Muscle layer of colon (tissue), 2 donors: ENCODE data around the gene ARAP1.

Experiments
- H3K27ac ChIP-seq: one replicate; pipeline ENCODE4 v1.7.0; 2013; ENCODE audit warnings: low read depth, mild to moderate bottlenecking, low read length, moderate library complexity
- H3K27me3 ChIP-seq, 2 donors: one replicate each; pipeline ENCODE4 v1.7.0; 2013; ENCODE audit warnings: low read length in 2 of 2, mild to moderate bottlenecking in 2 of 2; ENCODE audit not compliant: insufficient read depth in 2 of 2, control insufficient read depth in 1 of 2
- H3K36me3 ChIP-seq: one replicate; pipeline ENCODE4 v1.7.0; 2013; ENCODE audit warnings: mild to moderate bottlenecking, low read length; ENCODE audit not compliant: insufficient read depth
- H3K4me1 ChIP-seq: one replicate; pipeline ENCODE4 v1.7.0; 2013; ENCODE audit warnings: mild to moderate bottlenecking, low read length; ENCODE audit not compliant: insufficient read depth
- H3K4me3 ChIP-seq, 2 donors: one replicate each; pipeline ENCODE4 v1.7.0; 2013; ENCODE audit warnings: low read length in 2 of 2, low read depth in 1 of 2, mild to moderate bottlenecking in 1 of 2, moderate library complexity in 1 of 2
- H3K9ac ChIP-seq: one replicate; pipeline ENCODE4 v1.7.0; 2013; ENCODE audit warnings: low read length
- H3K9me3 ChIP-seq: one replicate; pipeline ENCODE4 v1.7.0; 2013; ENCODE audit warnings: mild to moderate bottlenecking, low read length
- donor health status: abdominal sarcoma.
- donor health status: Adenocarcinoma of cecum.

ARAP1 gene

GRCh38 chr11:72692498-72693237 lies 59.5 kb downstream of the ARAP1 start:
- no peak overlapping the region for H3K4me3 ChIP-seq
- H3K9me3 ChIP-seq: no peaks in the 10 kb centered on the region
- H3K36me3 ChIP-seq: peaks cover 95% of the 10 kb centered on the region
- no peak overlapping the region for H3K27ac ChIP-seq
- H3K4me1 ChIP-seq: no peaks in the 10 kb centered on the region
- no peaks in the 10 kb centered on the region for H3K27me3 ChIP-seq
- H3K9ac ChIP-seq: no peak overlapping the region

GRCh38 chr11:72690166-72690565 lies 62.0 kb downstream of the ARAP1 start:
- H3K36me3 ChIP-seq: peaks cover 89% of the 10 kb centered on the region
- H3K27me3 ChIP-seq: no peaks in the 10 kb centered on the region
- peaks cover 5% of the 10 kb centered on the region for H3K4me1 ChIP-seq
- H3K27ac ChIP-seq: no peak overlapping the region
- no peaks in the 10 kb centered on the region for H3K9me3 ChIP-seq
- no peak overlapping the region for H3K4me3 ChIP-seq
- no peak overlapping the region for H3K9ac ChIP-seq

- Histone ChIP-seq H3K9ac (no peak overlapping the region), H3K27me3 (no peaks in the 10 kb centered on the region), H3K4me3 (no peak overlapping the region), H3K27ac (no peak overlapping the region), H3K4me1 (peaks cover 16% of the 10 kb centered on the region), H3K36me3 (peaks cover 79% of the 10 kb centered on the region), H3K9me3 (no peaks in the 10 kb centered on the region)
These were observed 63.3 kb downstream of the ARAP1 start for GRCh38 chr11:72688929-72689328.

- H3K4me1 ChIP-seq: peaks cover 19% of the 10 kb centered on the region
- H3K9me3 ChIP-seq: no peaks in the 10 kb centered on the region
- peaks cover 75% of the 10 kb centered on the region for H3K36me3 ChIP-seq
- H3K9ac ChIP-seq: no peak overlapping the region
- no peaks in the 10 kb centered on the region for H3K27me3 ChIP-seq
- H3K4me3 ChIP-seq: no peak overlapping the region
- H3K27ac ChIP-seq: no peak overlapping the region
These were observed 63.7 kb downstream of the ARAP1 start for GRCh38 chr11:72688486-72688885.

- Histone ChIP-seq H3K9me3 (no peaks in the 10 kb centered on the region), H3K9ac (no peak overlapping the region), H3K27me3 (no peaks in the 10 kb centered on the region), H3K27ac (no peak overlapping the region), H3K4me3 (no peak overlapping the region), H3K4me1 (peaks cover 19% of the 10 kb centered on the region), H3K36me3 (peaks cover 63% of the 10 kb centered on the region)
These were observed 64.9 kb downstream of the ARAP1 start for GRCh38 chr11:72687326-72687725.

DNA sequence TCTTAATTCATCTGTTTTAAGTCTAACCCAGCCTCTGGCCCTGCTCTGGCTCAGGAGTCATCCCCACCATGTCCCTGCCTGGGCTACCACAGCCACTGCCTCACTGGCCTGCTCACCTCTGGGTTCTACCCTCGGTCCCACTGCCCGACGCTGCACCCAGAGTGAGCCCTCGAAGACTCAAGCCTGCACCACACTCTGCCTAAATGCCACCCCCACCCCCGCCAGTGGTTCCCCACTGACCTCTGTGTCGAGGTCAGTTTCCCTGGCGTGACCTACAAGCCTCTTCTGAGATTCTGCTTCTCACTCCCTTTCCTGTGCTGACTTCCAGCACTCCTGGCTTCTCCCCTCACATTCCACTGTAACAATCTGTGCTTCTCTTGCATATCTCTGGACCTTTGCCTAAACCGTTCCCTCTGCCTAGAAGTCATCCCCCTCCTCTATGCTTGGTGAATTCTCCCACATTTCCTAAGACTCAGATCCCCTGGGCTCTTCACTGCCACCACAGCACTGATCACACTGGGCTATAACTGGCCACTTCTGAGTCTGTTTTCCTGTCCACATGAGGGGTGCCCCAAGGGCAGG lies 65.5 kb downstream of the ARAP1 start:
- no peak overlapping the region for H3K27ac ChIP-seq
- H3K4me1 ChIP-seq: peaks cover 19% of the 10 kb centered on the region
- H3K27me3 ChIP-seq: no peaks in the 10 kb centered on the region
- H3K4me3 ChIP-seq: no peak overlapping the region
- H3K36me3 ChIP-seq: peaks cover 57% of the 10 kb centered on the region
- H3K9me3 ChIP-seq: no peaks in the 10 kb centered on the region
- no peak overlapping the region for H3K9ac ChIP-seq

GRCh38 chr11:72685560-72686480 lies 66.4 kb downstream of the ARAP1 start:
- Histone ChIP-seq H3K36me3 (peaks cover 49% of the 10 kb centered on the region), H3K27me3 (no peaks in the 10 kb centered on the region), H3K9ac (no peak overlapping the region), H3K9me3 (no peaks in the 10 kb centered on the region), H3K4me3 (no peak overlapping the region), H3K4me1 (peaks cover 19% of the 10 kb centered on the region), H3K27ac (no peak overlapping the region)

GRCh38 chr11:72684236-72684912 lies 67.8 kb downstream of the ARAP1 start:
- Histone ChIP-seq H3K27me3 (peaks cover 0 to 5% of the 10 kb centered on the region in 2 donors), H3K4me1 (peaks cover 19% of the 10 kb centered on the region), H3K36me3 (peaks cover 35% of the 10 kb centered on the region), H3K9ac (no peak overlapping the region), H3K9me3 (no peaks in the 10 kb centered on the region), H3K27ac (no peak overlapping the region), H3K4me3 (no peak overlapping the region)

GRCh38 chr11:72683782-72684200 lies 68.4 kb downstream of the ARAP1 start:
- Histone ChIP-seq H3K27ac (no peak overlapping the region), H3K4me1 (peaks cover 19% of the 10 kb centered on the region), H3K9ac (no peak overlapping the region), H3K4me3 (no peak overlapping the region), H3K9me3 (no peaks in the 10 kb centered on the region), H3K36me3 (peaks cover 30% of the 10 kb centered on the region), H3K27me3 (peaks cover 0 to 5% of the 10 kb centered on the region in 2 donors)

- Histone ChIP-seq H3K4me3 (no peak overlapping the region), H3K9me3 (no peaks in the 10 kb centered on the region), H3K36me3 (peaks cover 20% of the 10 kb centered on the region), H3K27ac (no peak overlapping the region), H3K9ac (no peak overlapping the region), H3K4me1 (peaks cover 19% of the 10 kb centered on the region), H3K27me3 (peaks cover 7 to 14% of the 10 kb centered on the region in 2 donors)
These were observed 69.4 kb downstream of the ARAP1 start for GRCh38 chr11:72682858-72683243.
